ENCODE measurements around the gene IFT74. TPM values are rescaled to one million over a fixed set of nuclear protein-coding genes. Genes with fewer than 3 reads are reported as not detected.

IFT74 gene
- total RNA-seq, 1 experiment from 2014 or later: 16.2 TPM

GRCh38 chr9:27053369-27054022, 97.3 kb downstream of the IFT74 start:
- Mint-ChIP-seq H3K27me3 (ENCODE audit: low read depth) (no peaks in the 10 kb centered on the region), H3K27ac (no peak overlapping the region), H3K4me3 (no peak overlapping the region), H3K4me1 (no peaks in the 10 kb centered on the region), H3K36me3 (ENCODE audit: insufficient read depth in 1 of 3, low read depth in 3 of 3) (peaks cover 0 to 9% (median 0%) of the 10 kb centered on the region in 3 experiments; a peak in 4 of 7 replicates), H3K9me3 (no peaks in the 10 kb centered on the region)
- H3K27ac ChIP-seq (ENCODE audit: insufficient read length, low read depth, low read length): no peak overlapping the region
- H2BK120ac ChIP-seq (ENCODE audit: low read depth, low read length, poor library complexity, severe bottlenecking): no peak overlapping the region
- H3K9ac ChIP-seq (ENCODE audit: extremely low read depth, insufficient read length, low read length): no peak overlapping the region
- H3K79me2 ChIP-seq (ENCODE audit: insufficient read depth, low read length): no peaks in the 10 kb centered on the region
- H3K4me2 ChIP-seq (ENCODE audit: insufficient read depth, insufficient read length, low read length): no peak overlapping the region
- H3K18ac ChIP-seq (ENCODE audit: insufficient read length, low read depth, low read length): no peak overlapping the region
- H2AK5ac ChIP-seq (ENCODE audit: insufficient read length, low read length): no peak overlapping the region
- no peak overlapping the region for H4K91ac ChIP-seq (ENCODE audit: insufficient read length, low read depth, low read length)
- H4K5ac ChIP-seq (ENCODE audit: insufficient read length, low read depth, low read length): no peak overlapping the region
- no peaks in the 10 kb centered on the region for H3K4me1 ChIP-seq (ENCODE audit: insufficient read depth, low read length)
- TF ChIP-seq CTCF (conservative IDR thresholded peaks at IDR 0.05): no peak
- no peaks in the 10 kb centered on the region for H3K27me3 ChIP-seq (ENCODE audit: insufficient read depth, low read length)
- no peak overlapping the region for H2AFZ ChIP-seq (ENCODE audit: low read length)
- H3K9me3 ChIP-seq (ENCODE audit: control insufficient read depth, low read depth, low read length): no peaks in the 10 kb centered on the region
- H4K8ac ChIP-seq (replicated peaks; ENCODE audit: insufficient read length, low read depth, low read length): no peak overlapping the region
- no peak overlapping the region for H2BK15ac ChIP-seq (ENCODE audit: low read depth, low read length)
- no CpG with 5 or more reads among the region's 6 CpGs for WGBS (ENCODE audit: extremely low coverage, insufficient read length, low lambda C conversion rate)
- H4K20me1 ChIP-seq (ENCODE audit: control insufficient read depth, insufficient read depth, insufficient read length): no peaks in the 10 kb centered on the region
- H2BK12ac ChIP-seq (ENCODE audit: insufficient read length, low read depth, low read length): no peak overlapping the region
- no peak overlapping the region for H3K14ac ChIP-seq (ENCODE audit: insufficient read depth, low read length)
- H3K23me2 ChIP-seq (ENCODE audit: insufficient read length, low read depth, low read length, poor library complexity, severe bottlenecking): no peaks in the 10 kb centered on the region
- H3K56ac ChIP-seq (ENCODE audit: insufficient read length, low read depth, low read length): no peak overlapping the region
- H3K4ac ChIP-seq (ENCODE audit: low read depth, low read length): no peak overlapping the region
- no peak overlapping the region for H2BK20ac ChIP-seq (ENCODE audit: low read depth, low read length, poor library complexity, severe bottlenecking)
- H3K79me1 ChIP-seq (ENCODE audit: insufficient read depth, low read depth, low read length, poor library complexity, severe bottlenecking): no peaks in the 10 kb centered on the region
- no peak for DNase-seq
- no peak overlapping the region for H3T11ph ChIP-seq (ENCODE audit: low read length)
- H2BK5ac ChIP-seq (ENCODE audit: insufficient read length, low read length): no peak overlapping the region
- H3K23ac ChIP-seq (ENCODE audit: insufficient read length, low read depth, low read length): no peak overlapping the region
